ENCODE measurements around the gene GABRB3.

Gene GABRB3

GRCh38 chr15:26562336-26562735 lies 210.5 kb downstream of the GABRB3 start:
- Histone ChIP-seq H3K4ac (ENCODE audit: low read depth, low read length) (no peak overlapping the region), H4K8ac (ENCODE audit: low read depth, low read length) (no peak overlapping the region), H3K4me3 (ENCODE audit: low read depth, low read length) (no peak overlapping the region), H3K4me2 (ENCODE audit: low read length) (no peak overlapping the region), H3K9me3 (ENCODE audit: insufficient read depth, low read depth, low read length) (no peaks in the 10 kb centered on the region), H4K12ac (ENCODE audit: low read depth, low read length) (no peak overlapping the region), H3K79me2 (ENCODE audit: control insufficient read depth, insufficient read depth, low read length, poor library complexity) (no peaks in the 10 kb centered on the region), H3K27me3 (ENCODE audit: insufficient read depth, low read length) (no peaks in the 10 kb centered on the region), H3K79me1 (ENCODE audit: low read length) (no peaks in the 10 kb centered on the region), H4K91ac (ENCODE audit: low read depth, low read length) (peak overlapping the region; percentile 49), H3K9ac (ENCODE audit: low read length) (no peak overlapping the region), H2BK5ac (ENCODE audit: low read depth, low read length, poor library complexity) (no peak overlapping the region), H2AK5ac (ENCODE audit: low read length) (no peak overlapping the region), H2BK12ac (ENCODE audit: low read length) (no peak overlapping the region), H3K4me1 (ENCODE audit: control insufficient read depth in 1 of 2, insufficient read depth in 2 of 2, low read length in 2 of 2) (peaks cover 0 to 3% of the 10 kb centered on the region in 2 experiments), H3K14ac (ENCODE audit: low read length) (no peak overlapping the region), H3K27ac (ENCODE audit: low read depth, low read length) (no peak overlapping the region), H2AFZ (ENCODE audit: insufficient read depth, low read length, poor library complexity) (peak overlapping the region; percentile 21), H3K36me3 (ENCODE audit: control insufficient read depth in 1 of 2, insufficient read depth in 2 of 2, low read length in 2 of 2) (peaks cover 2 to 4% of the 10 kb centered on the region in 2 experiments), H3K18ac (ENCODE audit: low read length) (no peak overlapping the region), H2BK120ac (ENCODE audit: insufficient read depth, low read length, poor library complexity) (no peak overlapping the region), H3K23ac (ENCODE audit: low read length) (no peak overlapping the region)
- no peak for DNase-seq
- no CpG with 5 or more reads among the region's 2 CpGs for WGBS (ENCODE audit: extremely low coverage, insufficient coverage, insufficient read length)

- no peak for DNase-seq
- Histone ChIP-seq H3K27me3 (ENCODE audit: insufficient read depth, low read length) (no peaks in the 10 kb centered on the region), H3K14ac (ENCODE audit: low read length) (no peak overlapping the region), H4K8ac (ENCODE audit: low read depth, low read length) (no peak overlapping the region), H3K4me3 (ENCODE audit: low read depth, low read length) (no peak overlapping the region), H4K91ac (ENCODE audit: low read depth, low read length) (no peak overlapping the region), H2BK12ac (ENCODE audit: low read length) (no peak overlapping the region), H3K79me2 (ENCODE audit: control insufficient read depth, insufficient read depth, low read length, poor library complexity) (no peaks in the 10 kb centered on the region), H2BK5ac (ENCODE audit: low read depth, low read length, poor library complexity) (no peak overlapping the region), H2AK5ac (ENCODE audit: low read length) (no peak overlapping the region), H3K18ac (ENCODE audit: low read length) (no peak overlapping the region), H3K23ac (ENCODE audit: low read length) (no peak overlapping the region), H2BK120ac (ENCODE audit: insufficient read depth, low read length, poor library complexity) (no peak overlapping the region), H3K4me1 (ENCODE audit: control insufficient read depth in 1 of 2, insufficient read depth in 2 of 2, low read length in 2 of 2) (peaks cover 0 to 3% of the 10 kb centered on the region in 2 experiments), H3K4me2 (ENCODE audit: low read length) (no peak overlapping the region), H3K27ac (ENCODE audit: low read depth, low read length) (no peak overlapping the region), H4K12ac (ENCODE audit: low read depth, low read length) (no peak overlapping the region), H3K9ac (ENCODE audit: low read length) (no peak overlapping the region), H3K4ac (ENCODE audit: low read depth, low read length) (no peak overlapping the region), H2AFZ (ENCODE audit: insufficient read depth, low read length, poor library complexity) (no peak overlapping the region), H3K79me1 (ENCODE audit: low read length) (no peaks in the 10 kb centered on the region), H3K36me3 (ENCODE audit: control insufficient read depth in 1 of 2, insufficient read depth in 2 of 2, low read length in 2 of 2) (peaks cover 2 to 4% of the 10 kb centered on the region in 2 experiments), H3K9me3 (ENCODE audit: insufficient read depth, low read depth, low read length) (no peaks in the 10 kb centered on the region)
- WGBS (ENCODE audit: extremely low coverage, insufficient coverage, insufficient read length): no CpG with 5 or more reads among the region's 7 CpGs
These were observed 211.0 kb downstream of the GABRB3 start for GRCh38 chr15:26561896-26562295.

GRCh38 chr15:26561130-26561529 lies 211.7 kb downstream of the GABRB3 start:
- no peak overlapping the region for H4K91ac ChIP-seq (ENCODE audit: low read depth, low read length)
- no peak overlapping the region for H3K27ac ChIP-seq (ENCODE audit: low read depth, low read length)
- H4K12ac ChIP-seq (ENCODE audit: low read depth, low read length): no peak overlapping the region
- no peaks in the 10 kb centered on the region for H3K79me2 ChIP-seq (ENCODE audit: control insufficient read depth, insufficient read depth, low read length, poor library complexity)
- no CpG with 5 or more reads among the region's 5 CpGs for WGBS (ENCODE audit: extremely low coverage, insufficient coverage, insufficient read length)
- no peak overlapping the region for H2AFZ ChIP-seq (ENCODE audit: insufficient read depth, low read length, poor library complexity)
- no peak overlapping the region for H2BK5ac ChIP-seq (ENCODE audit: low read depth, low read length, poor library complexity)
- no peak overlapping the region for H3K23ac ChIP-seq (ENCODE audit: low read length)
- H2AK5ac ChIP-seq (ENCODE audit: low read length): no peak overlapping the region
- no peak overlapping the region for H2BK120ac ChIP-seq (ENCODE audit: insufficient read depth, low read length, poor library complexity)
- no peaks in the 10 kb centered on the region for H3K79me1 ChIP-seq (ENCODE audit: low read length)
- H3K4ac ChIP-seq (ENCODE audit: low read depth, low read length): no peak overlapping the region
- no peaks in the 10 kb centered on the region for H3K9me3 ChIP-seq (ENCODE audit: insufficient read depth, low read depth, low read length)
- H3K9ac ChIP-seq (ENCODE audit: low read length): no peak overlapping the region
- DNase-seq: no peak
- H4K8ac ChIP-seq (ENCODE audit: low read depth, low read length): no peak overlapping the region
- H3K4me3 ChIP-seq (ENCODE audit: low read depth, low read length): no peak overlapping the region
- H3K36me3 ChIP-seq (ENCODE audit: control insufficient read depth in 1 of 2, insufficient read depth in 2 of 2, low read length in 2 of 2): peaks cover 2 to 4% of the 10 kb centered on the region in 2 experiments
- H3K4me1 ChIP-seq (ENCODE audit: control insufficient read depth in 1 of 2, insufficient read depth in 2 of 2, low read length in 2 of 2): peaks cover 0 to 3% of the 10 kb centered on the region in 2 experiments
- H3K27me3 ChIP-seq (ENCODE audit: insufficient read depth, low read length): no peaks in the 10 kb centered on the region
- no peak overlapping the region for H3K4me2 ChIP-seq (ENCODE audit: low read length)
- H2BK12ac ChIP-seq (ENCODE audit: low read length): no peak overlapping the region
- no peak overlapping the region for H3K14ac ChIP-seq (ENCODE audit: low read length)
- no peak overlapping the region for H3K18ac ChIP-seq (ENCODE audit: low read length)

- Histone ChIP-seq H3K14ac (ENCODE audit: low read length) (no peak overlapping the region), H3K18ac (ENCODE audit: low read length) (no peak overlapping the region), H3K23ac (ENCODE audit: low read length) (no peak overlapping the region), H2AFZ (ENCODE audit: insufficient read depth, low read length, poor library complexity) (no peak overlapping the region), H3K27me3 (ENCODE audit: insufficient read depth, low read length) (no peaks in the 10 kb centered on the region), H3K9me3 (ENCODE audit: insufficient read depth, low read depth, low read length) (no peaks in the 10 kb centered on the region), H3K4me1 (ENCODE audit: control insufficient read depth in 1 of 2, insufficient read depth in 2 of 2, low read length in 2 of 2) (no peaks in the 10 kb centered on the region), H3K79me1 (ENCODE audit: low read length) (no peaks in the 10 kb centered on the region), H4K91ac (ENCODE audit: low read depth, low read length) (no peak overlapping the region), H3K4me3 (ENCODE audit: low read depth, low read length) (no peak overlapping the region), H2BK120ac (ENCODE audit: insufficient read depth, low read length, poor library complexity) (no peak overlapping the region), H2BK12ac (ENCODE audit: low read length) (no peak overlapping the region), H3K4ac (ENCODE audit: low read depth, low read length) (no peak overlapping the region), H3K27ac (ENCODE audit: low read depth, low read length) (no peak overlapping the region), H2BK5ac (ENCODE audit: low read depth, low read length, poor library complexity) (no peak overlapping the region), H4K8ac (ENCODE audit: low read depth, low read length) (no peak overlapping the region), H3K9ac (ENCODE audit: low read length) (no peak overlapping the region), H3K4me2 (ENCODE audit: low read length) (no peak overlapping the region), H2AK5ac (ENCODE audit: low read length) (no peak overlapping the region), H3K79me2 (ENCODE audit: control insufficient read depth, insufficient read depth, low read length, poor library complexity) (no peaks in the 10 kb centered on the region), H3K36me3 (ENCODE audit: control insufficient read depth in 1 of 2, insufficient read depth in 2 of 2, low read length in 2 of 2) (peaks cover 2 to 4% of the 10 kb centered on the region in 2 experiments), H4K12ac (ENCODE audit: low read depth, low read length) (no peak overlapping the region)
- no peak for DNase-seq
- WGBS (ENCODE audit: extremely low coverage, insufficient coverage, insufficient read length): no CpG with 5 or more reads among the region's 3 CpGs
These were observed 217.0 kb downstream of the GABRB3 start for GRCh38 chr15:26555898-26556297.

All from trophoblast cell (in vitro differentiated cells and primary cell).